CMK (cell line): ENCODE results near the gene SLC37A1.

Experiments
- DNase-seq: peaks from one replicate; pipeline ENCODE4 v3.0.0-alpha.2; 2010; ENCODE audit warnings: low read depth

The SLC37A1 gene

GRCh38 chr21:42545317-42545716 is 31.7 kb downstream of the SLC37A1 start:
- no peak for DNase-seq

- no peak for DNase-seq
These were observed 32.1 kb downstream of the SLC37A1 start for GRCh38 chr21:42545745-42546144.

- no peak for DNase-seq
These were observed 32.8 kb downstream of the SLC37A1 start for GRCh38 chr21:42546433-42546832.

- peak; percentile 97 for DNase-seq
These were observed 33.6 kb downstream of the SLC37A1 start for GRCh38 chr21:42547001-42547905.

- DNase-seq = no peak
These were observed 34.3 kb downstream of the SLC37A1 start for GRCh38 chr21:42547906-42548365.

GRCh38 chr21:42548687-42549406 is 35.2 kb downstream of the SLC37A1 start:
- no peak for DNase-seq

GRCh38 chr21:42550817-42551216 is 37.2 kb downstream of the SLC37A1 start:
- DNase-seq = no peak

- DNase-seq = no peak
These were observed 39.0 kb downstream of the SLC37A1 start for GRCh38 chr21:42552407-42553336.

GRCh38 chr21:42553435-42553834 is 39.8 kb downstream of the SLC37A1 start:
- DNase-seq = no peak

GRCh38 chr21:42554251-42554961 is 40.8 kb downstream of the SLC37A1 start:
- no peak for DNase-seq

GRCh38 chr21:42555756-42556438 is 42.2 kb downstream of the SLC37A1 start:
- DNase-seq = no peak

- no peak for DNase-seq
These were observed 42.8 kb downstream of the SLC37A1 start for GRCh38 chr21:42556476-42556875.

- no peak for DNase-seq
These were observed 43.3 kb downstream of the SLC37A1 start for GRCh38 chr21:42556960-42557359.

GRCh38 chr21:42557420-42557819 is 43.8 kb downstream of the SLC37A1 start:
- no peak for DNase-seq

- DNase-seq = no peak
These were observed 44.7 kb downstream of the SLC37A1 start for GRCh38 chr21:42558368-42558767.

GRCh38 chr21:42558846-42559245 is 45.2 kb downstream of the SLC37A1 start:
- DNase-seq = no peak

GRCh38 chr21:42559326-42559725 is 45.7 kb downstream of the SLC37A1 start:
- DNase-seq = no peak

- no peak for DNase-seq
These were observed 47.0 kb downstream of the SLC37A1 start for GRCh38 chr21:42560517-42561179.

- DNase-seq = no peak
These were observed 48.4 kb downstream of the SLC37A1 start for GRCh38 chr21:42561762-42562650.
